GM12875 (cell line): ENCODE data around the gene RAB3B.

Source experiments
- H3K4me3 ChIP-seq: one replicate; pipeline ENCODE4 v1.5.1; 2011; ENCODE audit warnings: low read depth, low read length, control low read depth
- TF ChIP-seq, protein P1 (sequence below): IDR thresholded peaks from 2 replicates; pipeline ENCODE4 v1.5.1; 2011; ENCODE audit warnings: low read depth, mild to moderate bottlenecking, control low read depth, inconsistent platforms, low read length, moderate library complexity, borderline replicate concordance; ENCODE audit not compliant: insufficient read depth

RAB3B gene

DNA sequence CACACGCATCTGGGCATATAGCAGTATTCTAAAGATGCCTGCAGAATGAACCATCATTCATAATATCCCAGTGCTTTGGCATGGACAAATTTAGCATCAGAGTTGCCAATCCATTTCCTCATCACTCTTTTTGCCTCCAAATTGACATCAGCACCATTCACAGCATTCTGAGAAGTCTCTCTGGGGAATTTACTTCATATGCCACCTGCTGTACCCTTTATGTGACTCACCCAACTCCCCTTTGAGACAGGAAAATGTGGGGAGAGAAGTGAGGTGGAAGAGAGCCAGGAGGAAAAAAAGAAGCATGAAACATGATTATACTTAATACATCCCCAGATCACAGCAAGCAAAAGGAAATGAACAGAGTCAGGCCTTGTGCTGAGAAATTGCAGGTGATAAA lies 37.4 kb downstream of the RAB3B start:
- TF ChIP-seq, protein P1, sequence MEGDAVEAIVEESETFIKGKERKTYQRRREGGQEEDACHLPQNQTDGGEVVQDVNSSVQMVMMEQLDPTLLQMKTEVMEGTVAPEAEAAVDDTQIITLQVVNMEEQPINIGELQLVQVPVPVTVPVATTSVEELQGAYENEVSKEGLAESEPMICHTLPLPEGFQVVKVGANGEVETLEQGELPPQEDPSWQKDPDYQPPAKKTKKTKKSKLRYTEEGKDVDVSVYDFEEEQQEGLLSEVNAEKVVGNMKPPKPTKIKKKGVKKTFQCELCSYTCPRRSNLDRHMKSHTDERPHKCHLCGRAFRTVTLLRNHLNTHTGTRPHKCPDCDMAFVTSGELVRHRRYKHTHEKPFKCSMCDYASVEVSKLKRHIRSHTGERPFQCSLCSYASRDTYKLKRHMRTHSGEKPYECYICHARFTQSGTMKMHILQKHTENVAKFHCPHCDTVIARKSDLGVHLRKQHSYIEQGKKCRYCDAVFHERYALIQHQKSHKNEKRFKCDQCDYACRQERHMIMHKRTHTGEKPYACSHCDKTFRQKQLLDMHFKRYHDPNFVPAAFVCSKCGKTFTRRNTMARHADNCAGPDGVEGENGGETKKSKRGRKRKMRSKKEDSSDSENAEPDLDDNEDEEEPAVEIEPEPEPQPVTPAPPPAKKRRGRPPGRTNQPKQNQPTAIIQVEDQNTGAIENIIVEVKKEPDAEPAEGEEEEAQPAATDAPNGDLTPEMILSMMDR = no peak
- H3K4me3 ChIP-seq = no peak overlapping the region

DNA sequence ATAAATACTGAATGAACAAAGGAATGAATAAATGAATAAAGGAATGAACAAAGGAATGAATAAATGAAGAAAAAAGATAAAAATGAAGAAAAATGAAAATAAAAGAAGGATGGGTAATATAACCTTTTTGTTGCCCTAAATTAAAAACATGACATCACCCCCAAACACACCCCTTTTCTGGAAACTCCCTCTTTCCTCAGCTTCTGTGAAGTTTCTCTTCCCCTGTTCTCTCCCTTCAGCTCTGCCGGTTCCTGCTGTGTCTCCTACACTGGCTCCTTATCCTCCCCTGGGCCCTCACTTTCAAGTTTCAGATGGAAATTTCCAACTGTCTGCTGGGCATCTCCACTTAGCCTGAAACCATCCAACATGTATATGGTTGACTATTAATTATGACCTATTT lies 37.9 kb downstream of the RAB3B start:
- TF ChIP-seq, protein P1 = no peak
- no peak overlapping the region for H3K4me3 ChIP-seq

DNA sequence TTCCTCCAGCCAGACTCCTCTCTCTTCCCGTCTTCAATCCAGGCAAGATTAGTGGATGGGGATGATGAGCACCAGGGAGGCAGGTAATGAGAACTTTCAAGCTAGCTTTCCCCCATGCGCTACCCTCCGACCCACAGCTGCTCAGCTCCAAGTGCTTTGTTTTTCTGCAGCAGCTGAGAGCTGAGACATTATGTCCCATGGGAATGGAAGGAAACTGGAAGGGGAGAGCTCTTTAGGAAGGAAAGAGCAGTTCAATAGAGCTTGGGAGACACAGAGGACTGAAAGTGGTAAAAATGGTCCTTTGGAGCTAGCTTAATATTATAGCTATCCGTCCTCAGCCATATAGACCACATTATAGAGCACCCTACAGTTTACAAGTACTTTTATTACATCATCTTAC lies 39.8 kb downstream of the RAB3B start:
- H3K4me3 ChIP-seq = no peak overlapping the region
- TF ChIP-seq, protein P1 = no peak

DNA sequence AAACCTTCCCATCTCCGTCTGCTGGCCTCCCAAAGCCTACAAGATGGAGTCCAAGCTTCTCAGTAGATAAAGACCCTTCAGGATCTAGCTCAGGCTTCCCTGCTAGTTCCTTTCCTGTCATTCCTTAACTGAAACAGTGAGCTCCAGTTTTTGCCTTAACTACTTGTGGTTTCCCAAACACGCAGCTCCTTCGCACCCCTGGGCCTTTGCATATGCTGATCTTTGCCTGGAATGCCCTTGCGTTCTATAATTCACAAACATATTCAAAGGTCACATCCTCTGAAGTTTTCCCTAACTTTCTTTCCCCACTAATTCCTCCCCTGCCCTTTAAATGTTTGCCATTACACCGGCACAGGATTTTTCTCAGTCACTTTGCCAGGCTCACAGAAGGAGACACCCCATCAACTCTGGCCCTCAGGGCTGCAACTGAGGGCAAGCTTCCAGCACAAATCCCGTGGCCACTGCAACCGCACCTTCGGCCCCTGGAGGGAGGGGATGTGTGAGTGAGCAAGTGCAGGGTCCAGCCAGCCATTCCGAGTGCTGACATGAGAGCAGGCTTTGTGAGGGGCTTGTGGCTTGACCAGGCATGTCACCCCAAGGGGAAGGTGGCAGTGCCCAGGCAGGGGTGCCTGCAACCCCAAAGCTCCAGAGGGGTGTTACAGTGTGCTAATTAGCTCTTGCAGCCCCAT lies 41.3 kb downstream of the RAB3B start:
- TF ChIP-seq, protein P1 = no peak
- H3K4me3 ChIP-seq = no peak overlapping the region

DNA sequence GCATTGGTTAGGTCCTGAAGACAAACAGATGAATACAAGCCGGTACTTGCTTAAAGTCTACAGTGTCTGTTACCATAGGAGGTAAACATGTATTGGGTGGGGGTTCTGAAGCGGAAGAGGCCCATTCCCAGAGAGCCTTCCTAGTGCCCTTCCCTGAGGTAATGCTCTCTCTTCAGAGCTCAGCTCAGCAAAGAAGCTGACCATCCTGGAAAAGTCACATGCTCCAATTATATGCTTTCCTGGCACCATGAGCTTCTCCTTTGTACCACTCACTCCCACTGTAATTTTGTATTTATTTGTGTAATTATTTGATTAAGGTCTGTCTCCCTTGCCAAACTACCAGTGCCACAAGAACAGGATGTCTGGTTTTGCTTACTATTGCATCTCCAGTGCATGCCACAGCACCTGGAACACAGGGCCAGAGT lies 42.0 kb downstream of the RAB3B start:
- H3K4me3 ChIP-seq = no peak overlapping the region
- TF ChIP-seq, protein P1 = no peak

DNA sequence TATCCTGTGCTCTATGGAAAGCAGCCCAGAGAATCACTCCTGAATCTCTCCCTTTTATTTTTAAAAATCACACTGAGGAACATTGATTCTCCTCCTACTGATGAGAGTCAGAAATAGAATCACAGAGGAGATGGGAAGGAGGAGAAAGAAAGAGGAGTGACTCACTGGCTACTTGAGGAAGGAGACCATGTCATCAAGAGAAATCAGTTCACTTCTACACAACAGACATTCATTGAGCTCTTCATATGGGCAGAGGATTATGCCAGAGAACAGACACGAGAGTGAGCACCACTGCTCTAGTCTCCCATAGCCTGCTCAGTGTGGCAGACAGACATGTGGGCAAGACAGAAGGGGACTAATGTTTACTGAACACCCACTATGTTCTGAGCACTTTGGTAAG lies 44.2 kb downstream of the RAB3B start:
- TF ChIP-seq, protein P1 = no peak
- no peak overlapping the region for H3K4me3 ChIP-seq

DNA sequence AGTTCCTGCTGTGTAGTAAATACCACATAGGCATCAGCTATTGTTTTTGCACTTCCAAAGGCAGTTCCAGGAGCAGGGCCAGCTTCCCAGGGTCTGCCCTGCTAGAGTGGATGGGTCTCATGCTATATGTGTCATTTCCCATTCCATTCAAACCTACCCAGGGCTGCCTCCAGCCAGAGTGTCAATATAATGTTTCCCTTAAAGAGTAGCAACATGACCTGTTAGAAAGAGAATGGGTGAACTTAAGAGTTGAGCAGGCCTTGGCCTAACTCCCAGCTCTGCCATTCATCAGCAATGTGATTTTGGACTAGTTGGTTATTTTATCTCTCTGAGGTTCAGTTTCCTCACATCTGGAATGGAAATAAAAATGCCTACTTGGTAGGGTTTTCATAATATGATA lies 44.9 kb downstream of the RAB3B start:
- TF ChIP-seq, protein P1 = no peak
- H3K4me3 ChIP-seq = no peak overlapping the region
